Gastroesophageal sphincter (tissue), 3 donors: ENCODE results near the gene STX7.

ENCODE experiments used
- EP300 ChIP-seq: sonication (generic); formaldehyde crosslinking; IDR thresholded peaks from one replicate; pipeline ENCODE4 v1.6.1; 2017; ENCODE audit warnings: antibody characterized with exemption, mild to moderate bottlenecking
- POLR2A ChIP-seq, 2 donors: fragments of 450-650 bp; IDR thresholded peaks; one replicate each; pipeline ENCODE4 v1.6.1; 2017; ENCODE audit warnings: antibody characterized with exemption in 2 of 2, mild to moderate bottlenecking in 2 of 2, moderate library complexity in 1 of 2
- POLR2AphosphoS5 ChIP-seq: sonication (generic); formaldehyde crosslinking; IDR thresholded peaks from one replicate; pipeline ENCODE4 v1.6.1; 2017; ENCODE audit warnings: antibody characterized with exemption
- TF ChIP-seq, protein P1 (sequence below), 4 experiments: fragments of 200-600 bp in 2 of 4; fragments of 450-650 bp in 2 of 4; sonication (generic) in 1 of 4; IDR thresholded peaks; one replicate each; pipeline ENCODE4 v1.5.1; 2017 to 2019; ENCODE audit warnings: antibody characterized with exemption in 4 of 4, mild to moderate bottlenecking in 2 of 4, moderate library complexity in 2 of 4

DNA sequence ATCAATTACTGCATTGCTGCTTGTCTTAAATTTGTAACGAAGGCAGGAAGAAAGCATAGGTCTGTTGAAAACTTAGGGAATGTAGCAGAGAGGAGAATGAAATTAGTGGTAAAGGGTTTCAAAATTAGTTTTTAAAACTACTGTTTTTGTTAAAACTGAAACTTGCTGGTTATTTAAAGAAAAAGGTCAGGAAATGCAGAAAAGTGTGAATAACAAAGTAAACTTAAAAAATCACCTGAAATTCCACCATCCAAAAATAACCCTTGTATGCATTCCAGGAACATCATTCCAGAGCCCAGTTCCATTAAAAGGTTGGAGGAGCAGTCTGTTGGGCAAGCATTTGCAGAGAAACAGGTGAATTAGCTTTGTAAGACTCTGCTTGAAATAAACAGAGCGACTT is 108.6 kb downstream of the STX7 start:
- TF ChIP-seq, protein P1, sequence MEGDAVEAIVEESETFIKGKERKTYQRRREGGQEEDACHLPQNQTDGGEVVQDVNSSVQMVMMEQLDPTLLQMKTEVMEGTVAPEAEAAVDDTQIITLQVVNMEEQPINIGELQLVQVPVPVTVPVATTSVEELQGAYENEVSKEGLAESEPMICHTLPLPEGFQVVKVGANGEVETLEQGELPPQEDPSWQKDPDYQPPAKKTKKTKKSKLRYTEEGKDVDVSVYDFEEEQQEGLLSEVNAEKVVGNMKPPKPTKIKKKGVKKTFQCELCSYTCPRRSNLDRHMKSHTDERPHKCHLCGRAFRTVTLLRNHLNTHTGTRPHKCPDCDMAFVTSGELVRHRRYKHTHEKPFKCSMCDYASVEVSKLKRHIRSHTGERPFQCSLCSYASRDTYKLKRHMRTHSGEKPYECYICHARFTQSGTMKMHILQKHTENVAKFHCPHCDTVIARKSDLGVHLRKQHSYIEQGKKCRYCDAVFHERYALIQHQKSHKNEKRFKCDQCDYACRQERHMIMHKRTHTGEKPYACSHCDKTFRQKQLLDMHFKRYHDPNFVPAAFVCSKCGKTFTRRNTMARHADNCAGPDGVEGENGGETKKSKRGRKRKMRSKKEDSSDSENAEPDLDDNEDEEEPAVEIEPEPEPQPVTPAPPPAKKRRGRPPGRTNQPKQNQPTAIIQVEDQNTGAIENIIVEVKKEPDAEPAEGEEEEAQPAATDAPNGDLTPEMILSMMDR (IDR thresholded peaks at IDR 0.05): no peak
- TF ChIP-seq POLR2A (IDR thresholded peaks at IDR 0.05) (no peak), POLR2AphosphoS5 (no peak), EP300 (no peak)
